ENCODE data around the gene KAZN.

- TF ChIP-seq, protein P1, sequence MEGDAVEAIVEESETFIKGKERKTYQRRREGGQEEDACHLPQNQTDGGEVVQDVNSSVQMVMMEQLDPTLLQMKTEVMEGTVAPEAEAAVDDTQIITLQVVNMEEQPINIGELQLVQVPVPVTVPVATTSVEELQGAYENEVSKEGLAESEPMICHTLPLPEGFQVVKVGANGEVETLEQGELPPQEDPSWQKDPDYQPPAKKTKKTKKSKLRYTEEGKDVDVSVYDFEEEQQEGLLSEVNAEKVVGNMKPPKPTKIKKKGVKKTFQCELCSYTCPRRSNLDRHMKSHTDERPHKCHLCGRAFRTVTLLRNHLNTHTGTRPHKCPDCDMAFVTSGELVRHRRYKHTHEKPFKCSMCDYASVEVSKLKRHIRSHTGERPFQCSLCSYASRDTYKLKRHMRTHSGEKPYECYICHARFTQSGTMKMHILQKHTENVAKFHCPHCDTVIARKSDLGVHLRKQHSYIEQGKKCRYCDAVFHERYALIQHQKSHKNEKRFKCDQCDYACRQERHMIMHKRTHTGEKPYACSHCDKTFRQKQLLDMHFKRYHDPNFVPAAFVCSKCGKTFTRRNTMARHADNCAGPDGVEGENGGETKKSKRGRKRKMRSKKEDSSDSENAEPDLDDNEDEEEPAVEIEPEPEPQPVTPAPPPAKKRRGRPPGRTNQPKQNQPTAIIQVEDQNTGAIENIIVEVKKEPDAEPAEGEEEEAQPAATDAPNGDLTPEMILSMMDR (IDR thresholded peaks at IDR 0.05): no peak
- no peak for TF ChIP-seq POLR2A (IDR thresholded peaks at IDR 0.05)
Observed at GRCh38 chr1:14699620-14700019, 101.1 kb downstream of the KAZN start.

All from body of pancreas (tissue), 4 donors.